Prostate gland (tissue), 2 donors: Measurements from ENCODE around the gene C16orf74.
A peak's percentile ranks its signal among the peaks of the same experiment; 100 is the strongest.

Source experiments
- POLR2AphosphoS5 ChIP-seq: sonication (generic); formaldehyde crosslinking; IDR thresholded peaks from one replicate; pipeline ENCODE4 v1.6.1; 2017; ENCODE audit warnings: antibody characterized with exemption
- TF ChIP-seq, protein P1 (sequence below), 4 experiments: fragments of 200-600 bp in 2 of 4; fragments of 450-650 bp in 2 of 4; sonication (generic) in 2 of 4; IDR thresholded peaks; 1 replicate in 3 of 4; 2 replicates in 1 of 4; pipeline ENCODE4 v1.5.1; 2016 to 2019; ENCODE audit warnings: antibody characterized with exemption in 4 of 4, mild to moderate bottlenecking in 2 of 4, moderate library complexity in 2 of 4

DNA sequence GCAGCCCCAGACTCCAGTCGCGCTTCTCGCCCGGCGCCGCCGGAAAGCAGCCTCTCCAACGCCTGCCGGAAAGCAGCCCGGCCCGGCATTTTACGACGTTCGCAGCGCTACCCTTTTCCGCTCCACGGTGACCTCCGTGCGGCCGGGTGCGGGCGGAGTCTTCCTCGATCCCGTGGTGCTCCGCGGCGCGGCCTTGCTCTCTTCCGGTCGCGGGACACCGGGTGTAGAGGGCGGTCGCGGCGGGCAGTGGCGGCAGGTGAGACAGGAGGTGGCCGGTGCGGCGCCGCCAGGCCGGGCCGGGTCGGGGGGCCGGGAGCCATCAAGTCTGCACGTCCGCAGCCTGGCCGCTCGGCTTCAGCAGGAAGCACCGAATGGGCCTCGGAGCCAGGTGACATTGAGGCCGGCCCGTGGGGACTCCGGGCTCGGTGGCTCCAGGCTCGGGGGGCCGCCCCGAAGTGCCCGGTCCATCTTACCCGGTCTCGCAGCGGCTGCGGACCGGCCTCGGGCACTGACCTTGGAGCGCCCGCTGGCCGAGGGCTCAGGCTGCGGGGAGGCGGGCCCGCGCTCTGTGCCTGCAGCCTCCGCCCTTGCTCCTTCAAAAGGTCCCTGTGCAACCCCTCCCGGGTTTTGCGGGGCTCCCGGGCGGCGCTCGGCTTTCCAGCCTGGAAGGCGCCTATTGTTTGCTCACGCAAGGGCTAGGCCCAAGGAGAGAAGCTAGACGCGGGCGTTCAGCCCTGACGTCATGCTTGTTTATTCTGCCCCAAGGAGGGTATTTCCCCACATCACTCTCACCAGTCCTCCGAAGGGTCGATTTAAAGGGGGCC is 48.8 kb upstream of the C16orf74 start, which contains the start of the genes COX4I1 and EMC8:
- TF ChIP-seq, protein P1, sequence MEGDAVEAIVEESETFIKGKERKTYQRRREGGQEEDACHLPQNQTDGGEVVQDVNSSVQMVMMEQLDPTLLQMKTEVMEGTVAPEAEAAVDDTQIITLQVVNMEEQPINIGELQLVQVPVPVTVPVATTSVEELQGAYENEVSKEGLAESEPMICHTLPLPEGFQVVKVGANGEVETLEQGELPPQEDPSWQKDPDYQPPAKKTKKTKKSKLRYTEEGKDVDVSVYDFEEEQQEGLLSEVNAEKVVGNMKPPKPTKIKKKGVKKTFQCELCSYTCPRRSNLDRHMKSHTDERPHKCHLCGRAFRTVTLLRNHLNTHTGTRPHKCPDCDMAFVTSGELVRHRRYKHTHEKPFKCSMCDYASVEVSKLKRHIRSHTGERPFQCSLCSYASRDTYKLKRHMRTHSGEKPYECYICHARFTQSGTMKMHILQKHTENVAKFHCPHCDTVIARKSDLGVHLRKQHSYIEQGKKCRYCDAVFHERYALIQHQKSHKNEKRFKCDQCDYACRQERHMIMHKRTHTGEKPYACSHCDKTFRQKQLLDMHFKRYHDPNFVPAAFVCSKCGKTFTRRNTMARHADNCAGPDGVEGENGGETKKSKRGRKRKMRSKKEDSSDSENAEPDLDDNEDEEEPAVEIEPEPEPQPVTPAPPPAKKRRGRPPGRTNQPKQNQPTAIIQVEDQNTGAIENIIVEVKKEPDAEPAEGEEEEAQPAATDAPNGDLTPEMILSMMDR (IDR thresholded peaks at IDR 0.05) = peak in 2 of 4 experiments; percentile 11 to 34
- TF ChIP-seq POLR2AphosphoS5 = peak; percentile 99
